ENCODE measurements around the gene NR3C1.

GRCh38 chr5:143404416-143405062 is 1.1 kb upstream of the NR3C1 start:
- TF ChIP-seq TBP (CRISPR knock-in tag; IDR thresholded peaks at IDR 0.05) (no peak), TCF7 (IDR thresholded peaks at IDR 0.05; ENCODE audit: low read depth) (no peak), PHF20 (CRISPR knock-in tag; IDR thresholded peaks at IDR 0.05) (no peak), BRD4 (CRISPR knock-in tag; IDR thresholded peaks at IDR 0.05) (no peak)

All from HepG2 (cell line).